A673 (cell line): ENCODE measurements around the gene YES1. TPM values are rescaled to one million over a fixed set of nuclear protein-coding genes. Genes with fewer than 3 reads are reported as not detected.

Source experiments
- BruUV-seq: library from RNA; stranded (reverse); fragments of 400-500 nt; replicated peaks from 2 replicates; lab custom pipeline; 2021; lab: Mats Ljungman, UMichigan
- CTCF ChIA-PET: fragments of 300-600 bp; sonication (Branson Sonifier 250); formaldehyde crosslinking; loops from one replicate; lab custom pipeline; 2022; ENCODE audit warnings: antibody characterized with exemption; lab: Charles Lee
- POLR2A ChIA-PET: fragments of 300-600 bp; sonication (Branson Sonifier 250); formaldehyde crosslinking; loops from one replicate; lab custom pipeline; 2022; ENCODE audit warnings: antibody characterized with exemption; ENCODE audit not compliant: low non-redundant PET; lab: Charles Lee
- DNase-seq: peaks from one replicate; pipeline ENCODE4 v3.0.0-alpha.2; 2015; ENCODE audit warnings: low spot score
- H3K27ac ChIP-seq: fragments of 200-600 bp; sonication (generic); 2 replicates; pipeline ENCODE4 v1.5.1; 2016; ENCODE audit warnings: mixed run types, low read depth, mild to moderate bottlenecking, mixed read lengths, antibody characterized with exemption, low read length; ENCODE audit not compliant: poor library complexity, severe bottlenecking
- H3K27me3 ChIP-seq: fragments of 200-600 bp; sonication (generic); replicated peaks from 2 replicates; pipeline ENCODE4 v1.6.1; 2017; ENCODE audit warnings: mixed run types, low read depth, mild to moderate bottlenecking, mixed read lengths, antibody characterized with exemption, low read length; ENCODE audit not compliant: insufficient read depth, poor library complexity
- H3K36me3 ChIP-seq: fragments of 200-600 bp; sonication (generic); 2 replicates; pipeline ENCODE4 v1.6.1; 2016; ENCODE audit warnings: mixed run types, mild to moderate bottlenecking, mixed read lengths, antibody characterized with exemption, low read length; ENCODE audit not compliant: insufficient read depth, poor library complexity, severe bottlenecking
- H3K4me1 ChIP-seq: fragments of 200-600 bp; sonication (generic); 2 replicates; pipeline ENCODE4 v1.6.1; 2017; ENCODE audit warnings: mixed run types, mild to moderate bottlenecking, mixed read lengths, antibody characterized with exemption, low read length; ENCODE audit not compliant: insufficient read depth, poor library complexity, severe bottlenecking
- H3K4me3 ChIP-seq: fragments of 200-600 bp; sonication (generic); 2 replicates; pipeline ENCODE4 v1.5.1; 2016; ENCODE audit warnings: low read depth, mixed run types, mild to moderate bottlenecking, mixed read lengths, low read length; ENCODE audit not compliant: poor library complexity, severe bottlenecking
- H3K9me3 ChIP-seq: fragments of 200-600 bp; sonication (generic); 2 replicates; pipeline ENCODE4 v1.6.1; 2016; ENCODE audit warnings: mixed run types, low read depth, mild to moderate bottlenecking, mixed read lengths, antibody characterized with exemption, low read length; ENCODE audit not compliant: poor library complexity, severe bottlenecking
- EZH2 ChIP-seq: fragments of 200-600 bp; sonication (generic); IDR thresholded peaks from 2 replicates; pipeline ENCODE4 v1.6.1; 2017; ENCODE audit warnings: borderline replicate concordance, low read depth, mild to moderate bottlenecking, mixed read lengths, antibody characterized with exemption, low read length; ENCODE audit not compliant: poor library complexity, severe bottlenecking
- intact Hi-C: fragments of 100-400 bp; cut with micrococcal nuclease; formaldehyde crosslinking; loops from one replicate; pipeline ENCODE4 v1.10.0; 2022; ENCODE audit not compliant: unreplicated experiment
- total RNA-seq: library from RNA; stranded (reverse); gene quantifications from 2 replicates; pipeline ENCODE4 v1.2.3, GENCODE V29; 2021
- TF ChIP-seq, protein P1 (sequence below): fragments of 300-800, 200-600 bp; sonication (generic); conservative IDR thresholded peaks from 2 replicates; pipeline ENCODE4 v1.5.1; 2017; ENCODE audit warnings: low read depth, mild to moderate bottlenecking, antibody characterized with exemption, low read length, moderate library complexity, mixed read lengths

The YES1 gene
- total RNA-seq, 1 experiment from 2014 or later: 138 TPM

DNA sequence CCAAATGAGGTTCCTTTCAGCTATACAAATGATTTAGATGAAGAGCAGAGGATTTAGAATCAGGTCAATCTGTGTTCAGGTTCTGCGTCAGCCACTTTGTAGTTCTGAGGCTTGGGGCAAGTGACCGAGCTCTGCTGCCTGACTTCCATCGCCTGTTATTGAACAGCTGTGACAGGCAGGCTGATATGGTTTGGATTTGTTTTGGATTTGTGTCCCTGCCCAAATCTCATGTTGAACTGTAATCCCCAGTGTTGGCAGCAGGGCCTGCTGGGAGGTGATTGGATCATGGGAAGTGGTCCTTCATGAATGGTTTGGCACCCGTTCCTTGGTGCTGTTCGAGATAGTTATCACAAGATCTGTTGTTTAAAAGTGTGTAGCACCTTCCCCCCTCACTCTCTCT is 136.0 kb downstream of the YES1 start:
- CTCF ChIA-PET: no interaction called here
- Histone ChIP-seq H3K9me3 (no peaks in the 10 kb centered on the region), H3K4me1 (no peaks in the 10 kb centered on the region), H3K27me3 (no peaks in the 10 kb centered on the region), H3K4me3 (no peak overlapping the region), H3K36me3 (peaks cover 52% of the 10 kb centered on the region), H3K27ac (no peak overlapping the region)
- DNase-seq: no peak
- TF ChIP-seq, protein P1, sequence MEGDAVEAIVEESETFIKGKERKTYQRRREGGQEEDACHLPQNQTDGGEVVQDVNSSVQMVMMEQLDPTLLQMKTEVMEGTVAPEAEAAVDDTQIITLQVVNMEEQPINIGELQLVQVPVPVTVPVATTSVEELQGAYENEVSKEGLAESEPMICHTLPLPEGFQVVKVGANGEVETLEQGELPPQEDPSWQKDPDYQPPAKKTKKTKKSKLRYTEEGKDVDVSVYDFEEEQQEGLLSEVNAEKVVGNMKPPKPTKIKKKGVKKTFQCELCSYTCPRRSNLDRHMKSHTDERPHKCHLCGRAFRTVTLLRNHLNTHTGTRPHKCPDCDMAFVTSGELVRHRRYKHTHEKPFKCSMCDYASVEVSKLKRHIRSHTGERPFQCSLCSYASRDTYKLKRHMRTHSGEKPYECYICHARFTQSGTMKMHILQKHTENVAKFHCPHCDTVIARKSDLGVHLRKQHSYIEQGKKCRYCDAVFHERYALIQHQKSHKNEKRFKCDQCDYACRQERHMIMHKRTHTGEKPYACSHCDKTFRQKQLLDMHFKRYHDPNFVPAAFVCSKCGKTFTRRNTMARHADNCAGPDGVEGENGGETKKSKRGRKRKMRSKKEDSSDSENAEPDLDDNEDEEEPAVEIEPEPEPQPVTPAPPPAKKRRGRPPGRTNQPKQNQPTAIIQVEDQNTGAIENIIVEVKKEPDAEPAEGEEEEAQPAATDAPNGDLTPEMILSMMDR: no peak
- no peak for TF ChIP-seq EZH2
- BruUV-seq: no TSS peak
- POLR2A ChIA-PET: no interaction called here
- intact Hi-C loops: no loop called here

DNA sequence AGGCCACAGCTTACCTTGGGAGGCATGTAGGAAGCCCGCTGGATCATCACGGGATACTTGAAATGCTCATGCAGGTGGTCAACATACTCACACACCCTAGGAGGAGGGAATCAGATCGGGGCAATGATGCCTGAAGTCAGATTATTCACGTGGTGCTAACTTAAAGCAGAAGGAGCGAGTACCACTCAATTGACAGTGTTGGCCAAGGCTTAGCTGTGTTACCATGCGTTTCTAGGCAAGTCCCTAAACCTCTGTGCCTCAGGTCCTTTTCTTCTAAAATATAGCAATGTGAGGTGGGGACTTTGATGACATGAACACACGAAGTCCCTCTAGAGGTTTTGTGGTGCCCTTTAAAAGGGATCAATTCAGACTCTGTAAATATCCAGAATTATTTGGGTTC is 136.7 kb downstream of the YES1 start:
- intact Hi-C loops: no loop called here

DNA sequence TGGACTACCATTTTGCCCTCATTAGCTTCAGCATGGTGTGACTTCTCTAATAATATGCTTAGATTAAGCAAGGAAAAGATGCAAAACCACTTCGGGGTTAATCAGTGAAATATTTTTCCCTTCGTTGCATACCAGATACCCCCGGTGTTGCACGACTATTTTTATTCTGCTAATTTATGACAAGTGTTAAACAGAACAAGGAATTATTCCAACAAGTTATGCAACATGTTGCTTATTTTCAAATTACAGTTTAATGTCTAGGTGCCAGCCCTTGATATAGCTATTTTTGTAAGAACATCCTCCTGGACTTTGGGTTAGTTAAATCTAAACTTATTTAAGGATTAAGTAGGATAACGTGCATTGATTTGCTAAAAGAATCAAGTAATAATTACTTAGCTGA is 138.3 kb downstream of the YES1 start:
- Histone ChIP-seq H3K4me3 (no peak overlapping the region), H3K9me3 (no peaks in the 10 kb centered on the region), H3K27ac (no peak overlapping the region), H3K27me3 (no peaks in the 10 kb centered on the region), H3K36me3 (peaks cover 72% of the 10 kb centered on the region), H3K4me1 (no peaks in the 10 kb centered on the region)
- no peak for DNase-seq
- ChIA-PET CTCF (no interaction called here), POLR2A (no interaction called here)
- intact Hi-C loops: no loop called here
- TF ChIP-seq, protein P1: no peak
- TF ChIP-seq EZH2: no peak
- BruUV-seq: no TSS peak

More for the DNA sequence above, 136.7 kb downstream of the YES1 start:
- BruUV-seq: no TSS peak
- peaks cover 60% of the 10 kb centered on the region for H3K36me3 ChIP-seq
- TF ChIP-seq, protein P1: no peak
- TF ChIP-seq EZH2: no peak
- H3K4me1 ChIP-seq: no peaks in the 10 kb centered on the region
- ChIA-PET POLR2A (no interaction called here), CTCF (no interaction called here)
- no peaks in the 10 kb centered on the region for H3K9me3 ChIP-seq
- peak overlapping the region; percentile 17 for H3K27ac ChIP-seq
- H3K27me3 ChIP-seq: no peaks in the 10 kb centered on the region
- DNase-seq: no peak
- H3K4me3 ChIP-seq: no peak overlapping the region
